ENCODE results near the gene ANXA6. TPM values are rescaled to one million over a fixed set of nuclear protein-coding genes. Genes with fewer than 3 reads are reported as not detected.
A peak's percentile ranks its signal among the peaks of the same experiment; 100 is the strongest.
"Not testable (repeated sequence)": the region's sequence is repeated elsewhere in the genome, so short reads cannot be mapped to it uniquely, and the experiment has no call there.

ANXA6 gene
- total RNA-seq, 4 donors from 2014 or later = 359 to 435 (median 375) TPM

DNA sequence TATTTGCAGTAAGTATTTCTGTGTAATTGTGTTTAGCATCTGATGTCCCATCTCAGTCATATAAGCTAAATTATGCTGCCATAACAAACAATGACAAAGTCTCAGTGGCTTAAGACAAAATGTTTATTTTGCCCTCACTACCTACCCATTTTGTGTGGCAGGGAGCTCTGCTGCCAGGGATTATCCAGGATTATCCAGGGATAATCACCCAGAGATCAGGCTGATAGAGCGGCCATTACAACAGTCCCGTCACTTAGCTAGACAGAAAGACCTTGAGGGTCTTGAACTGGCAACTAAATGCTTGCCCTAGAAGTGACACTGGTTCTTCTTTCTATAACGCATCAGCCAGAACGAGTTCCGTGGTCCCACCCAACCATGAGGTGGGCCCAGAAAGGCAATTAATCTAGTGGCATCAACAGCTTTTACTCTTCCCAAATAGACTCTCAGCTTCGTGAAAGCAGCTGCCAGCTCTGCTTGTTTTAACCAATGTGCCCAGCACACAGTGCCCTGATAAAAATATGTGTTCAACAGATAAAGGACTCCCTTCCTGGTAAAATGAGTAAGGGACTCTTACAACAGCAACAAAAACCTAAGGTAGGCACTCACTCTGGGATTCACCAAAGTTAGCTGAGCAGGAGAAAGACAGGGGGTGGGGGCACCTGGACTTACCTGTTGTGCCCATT lies 43.5 kb upstream of the ANXA6 start:
- H3K9me3 ChIP-seq = no peaks in the 10 kb centered on the region
- TF ChIP-seq POLR2AphosphoS5 (IDR thresholded peaks at IDR 0.05) = no peak
- no peak for TF ChIP-seq POLR2A (IDR thresholded peaks at IDR 0.05)
- TF ChIP-seq, protein P1, sequence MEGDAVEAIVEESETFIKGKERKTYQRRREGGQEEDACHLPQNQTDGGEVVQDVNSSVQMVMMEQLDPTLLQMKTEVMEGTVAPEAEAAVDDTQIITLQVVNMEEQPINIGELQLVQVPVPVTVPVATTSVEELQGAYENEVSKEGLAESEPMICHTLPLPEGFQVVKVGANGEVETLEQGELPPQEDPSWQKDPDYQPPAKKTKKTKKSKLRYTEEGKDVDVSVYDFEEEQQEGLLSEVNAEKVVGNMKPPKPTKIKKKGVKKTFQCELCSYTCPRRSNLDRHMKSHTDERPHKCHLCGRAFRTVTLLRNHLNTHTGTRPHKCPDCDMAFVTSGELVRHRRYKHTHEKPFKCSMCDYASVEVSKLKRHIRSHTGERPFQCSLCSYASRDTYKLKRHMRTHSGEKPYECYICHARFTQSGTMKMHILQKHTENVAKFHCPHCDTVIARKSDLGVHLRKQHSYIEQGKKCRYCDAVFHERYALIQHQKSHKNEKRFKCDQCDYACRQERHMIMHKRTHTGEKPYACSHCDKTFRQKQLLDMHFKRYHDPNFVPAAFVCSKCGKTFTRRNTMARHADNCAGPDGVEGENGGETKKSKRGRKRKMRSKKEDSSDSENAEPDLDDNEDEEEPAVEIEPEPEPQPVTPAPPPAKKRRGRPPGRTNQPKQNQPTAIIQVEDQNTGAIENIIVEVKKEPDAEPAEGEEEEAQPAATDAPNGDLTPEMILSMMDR (IDR thresholded peaks at IDR 0.05) = no peak
- no peak for TF ChIP-seq EP300 (IDR thresholded peaks at IDR 0.05)
- no peaks in the 10 kb centered on the region for H3K27me3 ChIP-seq
- peaks cover 0 to 72% of the 10 kb centered on the region in 2 donors for H3K36me3 ChIP-seq
- no peak overlapping the region for H3K27ac ChIP-seq
- WGBS, 2 donors (ENCODE audit: low coverage in 1 of 2) = 72 to 79% methylated on average over 5 to 6 of the region's 6 CpGs
- H3K4me3 ChIP-seq = no peak overlapping the region
- H3K4me1 ChIP-seq = peaks cover 0 to 23% (median 8%) of the 10 kb centered on the region in 3 donors
- no peak for ATAC-seq

DNA sequence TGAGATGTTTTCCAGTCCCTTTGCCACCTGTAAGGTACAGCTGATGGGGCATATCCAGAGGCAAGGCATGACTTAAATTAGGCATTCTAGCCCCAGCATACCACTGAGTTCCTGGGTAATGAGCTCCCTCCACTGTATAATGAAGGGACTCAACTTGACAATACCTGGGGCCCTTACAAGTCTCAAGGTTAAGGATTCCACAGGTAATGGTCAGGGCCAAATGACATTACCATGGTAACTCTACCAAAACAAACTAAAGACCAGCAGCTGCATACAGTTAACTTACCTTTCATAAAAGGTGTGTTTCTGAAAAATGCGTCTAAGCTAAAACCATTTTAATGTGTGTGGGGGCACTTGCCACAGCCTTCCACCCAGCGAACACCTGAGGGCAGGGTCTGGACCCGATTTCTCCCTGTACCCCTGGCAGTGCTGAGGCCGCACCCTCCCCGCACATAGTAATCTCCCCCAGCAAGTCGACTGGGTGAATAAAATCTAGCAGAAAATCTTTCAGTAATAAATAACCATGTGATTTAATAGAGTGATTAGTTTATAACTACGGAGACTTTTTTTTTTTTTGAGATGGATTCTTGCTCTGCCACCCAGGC lies 42.1 kb upstream of the ANXA6 start:
- Histone ChIP-seq H3K4me1 (peaks cover 0 to 31% (median 9%) of the 10 kb centered on the region in 3 donors), H3K27me3 (no peaks in the 10 kb centered on the region), H3K27ac (peak overlapping the region in 1 of 4 donors; percentile 2), H3K36me3 (peaks cover 0 to 73% of the 10 kb centered on the region in 2 donors), H3K9me3 (no peaks in the 10 kb centered on the region), H3K4me3 (no peak overlapping the region)
- ATAC-seq = no peak
- 61 to 78% methylated on average over 6 of the region's 7 CpGs for WGBS, 2 donors (ENCODE audit: low coverage in 1 of 2)
- TF ChIP-seq POLR2A (IDR thresholded peaks at IDR 0.05) (no peak), POLR2AphosphoS5 (IDR thresholded peaks at IDR 0.05) (no peak), EP300 (IDR thresholded peaks at IDR 0.05) (no peak)
- TF ChIP-seq, protein P1 (IDR thresholded peaks at IDR 0.05) = no peak

DNA sequence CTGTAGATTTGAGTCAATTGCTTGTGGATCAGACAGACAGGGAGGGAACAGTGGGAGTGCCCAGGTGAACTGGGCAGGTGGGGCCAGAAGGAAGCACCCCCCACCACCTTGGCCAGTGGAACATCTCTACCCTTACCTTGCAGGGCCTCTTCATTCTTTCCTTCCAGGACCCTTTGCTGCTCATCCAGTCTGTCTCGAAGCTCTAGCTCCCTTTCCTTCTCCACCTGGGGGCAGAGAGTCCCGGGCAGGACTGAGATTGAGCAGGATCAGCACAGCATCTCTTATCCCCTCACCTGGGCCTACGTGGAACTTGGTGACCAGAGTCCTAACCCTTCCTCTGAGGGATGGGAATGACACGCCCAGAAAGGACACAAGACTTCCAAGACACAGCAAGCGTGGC lies 41.3 kb upstream of the ANXA6 start:
- 80% methylated on average over 2 of the region's 5 CpGs; no CpG with 5 or more reads in 1 of the 2 donors for WGBS, 2 donors (ENCODE audit: low coverage in 1 of 2)
- no peak overlapping the region for H3K4me3 ChIP-seq

DNA sequence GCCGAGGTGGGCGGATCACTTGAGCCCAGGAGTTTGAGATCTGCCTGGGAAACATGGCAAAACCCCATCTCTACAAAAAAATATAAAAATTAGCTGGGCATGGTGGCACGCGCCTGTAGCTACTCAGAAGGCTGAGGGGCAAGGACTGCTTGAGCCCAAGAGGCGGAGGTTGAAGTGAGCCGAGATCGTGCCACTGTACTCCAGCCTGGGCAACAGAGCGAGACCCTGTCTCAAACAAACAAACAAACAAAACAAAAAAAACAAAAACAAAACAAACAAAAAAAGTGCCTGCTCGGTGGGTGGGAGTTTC lies 39.7 kb upstream of the ANXA6 start:
- Histone ChIP-seq H3K4me1 (peaks cover 0 to 23% (median 9%) of the 10 kb centered on the region in 3 donors), H3K36me3 (peaks cover 0 to 69% of the 10 kb centered on the region in 2 donors), H3K27ac (peak overlapping the region in 3 of 4 donors; percentile 27 to 69 (median 56))
- 93% methylated on average over 8 to 9 of the region's 9 CpGs for WGBS, 2 donors (ENCODE audit: low coverage in 1 of 2)
- H3K4me3 ChIP-seq, H3K9me3 ChIP-seq, H3K27me3 ChIP-seq, ATAC-seq: not testable (repeated sequence)

More for the DNA sequence above, 41.3 kb upstream of the ANXA6 start:
- peaks cover 0 to 31% (median 9%) of the 10 kb centered on the region in 3 donors for H3K4me1 ChIP-seq
- TF ChIP-seq, protein P1 (IDR thresholded peaks at IDR 0.05) = no peak
- TF ChIP-seq EP300 (IDR thresholded peaks at IDR 0.05) = no peak
- TF ChIP-seq POLR2AphosphoS5 (IDR thresholded peaks at IDR 0.05) = no peak
- TF ChIP-seq POLR2A (IDR thresholded peaks at IDR 0.05) = no peak
- peaks cover 0 to 66% of the 10 kb centered on the region in 2 donors for H3K36me3 ChIP-seq
- no peaks in the 10 kb centered on the region for H3K9me3 ChIP-seq
- ATAC-seq = no peak
- no peaks in the 10 kb centered on the region for H3K27me3 ChIP-seq
- H3K27ac ChIP-seq = peak overlapping the region in 2 of 4 donors; percentile 2 to 22

DNA sequence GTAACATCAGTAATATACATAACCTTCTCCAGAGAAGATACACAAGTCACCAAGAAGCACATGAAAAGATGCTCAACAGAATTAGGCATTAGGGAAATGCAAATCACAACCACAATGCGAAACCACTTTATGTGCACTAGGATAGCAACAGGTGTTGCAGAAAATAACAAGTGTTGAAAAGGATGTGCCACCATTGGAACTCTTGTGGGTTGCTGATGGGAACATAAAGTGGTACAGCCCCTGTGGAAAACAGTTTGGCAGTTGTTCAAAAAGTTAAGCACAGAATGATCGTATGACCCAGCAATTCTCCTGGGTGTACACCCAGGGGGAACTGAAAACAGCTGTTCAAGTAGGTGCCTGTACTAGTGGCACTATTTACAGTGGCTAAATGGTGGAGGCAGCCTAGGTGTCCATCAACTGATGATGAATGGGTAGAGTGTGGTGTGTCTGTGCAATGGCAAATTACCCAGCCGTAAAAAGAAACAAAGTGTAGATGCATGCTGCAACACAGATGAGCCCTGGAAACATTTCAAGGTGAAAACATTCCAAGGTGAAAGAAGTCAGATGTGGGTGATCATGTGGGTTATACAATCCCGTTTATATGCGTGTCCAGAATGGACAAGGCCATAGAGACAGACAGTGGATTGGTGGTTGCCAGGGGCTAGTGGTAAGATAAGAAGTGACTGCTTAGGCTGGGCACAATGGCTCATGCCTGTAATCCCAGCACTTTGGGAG lies 39.1 kb upstream of the ANXA6 start:
- Histone ChIP-seq H3K36me3 (peaks cover 0 to 66% of the 10 kb centered on the region in 2 donors), H3K27me3 (no peaks in the 10 kb centered on the region), H3K4me3 (no peak overlapping the region), H3K9me3 (no peaks in the 10 kb centered on the region), H3K4me1 (peaks cover 0 to 23% (median 9%) of the 10 kb centered on the region in 3 donors), H3K27ac (peak overlapping the region in 3 of 4 donors; percentile 27 to 69 (median 56))
- no peak for ATAC-seq
- 52 to 75% methylated on average over 5 of the region's 5 CpGs for WGBS, 2 donors (ENCODE audit: low coverage in 1 of 2)
- TF ChIP-seq, protein P1 (IDR thresholded peaks at IDR 0.05) = no peak
- no peak for TF ChIP-seq POLR2AphosphoS5 (IDR thresholded peaks at IDR 0.05)
- no peak for TF ChIP-seq EP300 (IDR thresholded peaks at IDR 0.05)
- TF ChIP-seq POLR2A (IDR thresholded peaks at IDR 0.05) = no peak

All from gastroesophageal sphincter (tissue), 4 donors.